H1 (cell line): ENCODE measurements around the gene GTPBP6. TPM values are rescaled to one million over a fixed set of nuclear protein-coding genes. Genes with fewer than 3 reads are reported as not detected.

Experiments
- CEBPB ChIP-seq: IDR thresholded peaks from 2 replicates; pipeline ENCODE4 v1.6.1; 2012; ENCODE audit warnings: low read depth, low read length
- GABPA ChIP-seq: IDR thresholded peaks from 2 replicates; pipeline ENCODE4 v1.6.1; 2011; ENCODE audit warnings: mild to moderate bottlenecking, low read length, moderate library complexity, borderline replicate concordance; ENCODE audit not compliant: insufficient read depth
- NANOG ChIP-seq: IDR thresholded peaks from 2 replicates; pipeline ENCODE4 v1.6.1; 2011; ENCODE audit warnings: low read length, low read depth, mild to moderate bottlenecking, inconsistent platforms; ENCODE audit not compliant: insufficient read depth, poor library complexity, severe bottlenecking
- PHF8 ChIP-seq: fragments of 200-600 bp; sonication (generic); conservative IDR thresholded peaks from 2 replicates; pipeline ENCODE4 v1.7.1; 2012; ENCODE audit warnings: low read depth, mild to moderate bottlenecking, inconsistent platforms, low read length, moderate library complexity
- SUZ12 ChIP-seq: fragments of 200-600 bp; sonication (generic); IDR thresholded peaks from 2 replicates; pipeline ENCODE4 v1.6.1; 2012; ENCODE audit warnings: mild to moderate bottlenecking, inconsistent platforms, low read length, moderate library complexity, mixed read lengths
- polyA plus RNA-seq, 7 experiments: library from polyadenylated mRNA; depleted of rRNA in 3 of 7; stranded (reverse) in 5 of 7; unstranded in 2 of 7; fragments of >200 nt in 5 of 7; fragments of 200-250 nt in 2 of 7; gene quantifications; 1 replicate in 5 of 7; 2 replicates in 1 of 7; 4 replicates in 1 of 7; pipeline versions ENCODE4 v1.2.1 to v1.2.3, GENCODE V29; 2011 to 2013; ENCODE audit warnings: missing spikeins in 2 of 7, mixed read lengths in 2 of 7
- total RNA-seq: library from RNA; stranded (reverse); fragmentation: NEBNext Ultra II Directional; extraction: Animal tissue kit (Norgen Biotek cat#: 25700); gene quantifications from 2 replicates; pipeline ENCODE4 v1.2.1, GENCODE V29; 2021
- TF ChIP-seq, protein P1 (sequence below): IDR thresholded peaks from 2 replicates; pipeline ENCODE4 v1.6.1; 2012; ENCODE audit warnings: low read length, inconsistent platforms
- TF ChIP-seq, protein P2 (sequence below): IDR thresholded peaks from 2 replicates; pipeline ENCODE4 v1.6.1; 2012; ENCODE audit warnings: inconsistent platforms

GTPBP6 gene
- total and polyA plus RNA-seq, 2 of the 8 experiments (the other 6 are each of a cell fraction or from before 2014, with no cell fraction given), result 33.9 to 57.1 TPM

DNA sequence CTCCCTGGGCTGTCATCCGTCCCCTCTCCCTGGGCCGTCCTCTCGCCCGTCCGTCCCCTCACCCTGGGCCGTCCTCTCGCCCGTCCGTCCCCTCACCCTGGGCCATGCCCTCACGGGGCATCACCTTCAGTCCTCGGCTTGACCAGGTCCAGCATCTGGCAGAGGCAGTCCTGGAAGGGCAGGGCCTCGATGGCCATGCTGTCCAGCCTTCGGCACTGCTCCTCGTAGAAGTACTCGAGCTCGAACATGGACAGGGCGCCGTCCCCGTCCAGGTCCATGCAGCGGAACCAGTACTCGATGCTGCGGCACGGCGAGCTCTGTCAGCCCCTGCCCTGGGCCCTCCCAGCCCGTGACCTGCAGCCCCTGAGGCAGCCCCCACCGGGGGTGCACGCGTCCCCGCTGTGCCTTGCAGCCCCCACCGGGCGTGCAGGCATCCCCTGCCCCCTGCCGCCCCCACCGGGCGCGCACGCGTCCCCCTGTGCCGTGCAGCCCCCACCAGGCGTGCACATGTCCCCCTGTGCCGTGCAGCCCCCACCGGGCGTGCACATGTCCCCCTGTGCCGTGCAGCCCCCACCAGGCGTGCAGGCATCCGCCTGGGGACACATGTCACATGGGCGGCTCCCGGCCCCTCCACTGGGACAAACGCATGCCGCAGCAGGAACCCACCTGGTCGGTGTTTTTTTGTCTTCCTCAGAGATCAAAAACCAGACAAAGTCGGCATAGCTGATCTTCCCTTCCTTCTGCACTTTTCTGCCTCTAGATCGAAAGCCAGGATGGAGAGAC lies 22.2 kb upstream of the GTPBP6 start (continued):
- TF ChIP-seq GABPA (no peak), PHF8 (no peak), CEBPB (no peak), NANOG (no peak), SUZ12 (no peak)
- TF ChIP-seq, protein P1, sequence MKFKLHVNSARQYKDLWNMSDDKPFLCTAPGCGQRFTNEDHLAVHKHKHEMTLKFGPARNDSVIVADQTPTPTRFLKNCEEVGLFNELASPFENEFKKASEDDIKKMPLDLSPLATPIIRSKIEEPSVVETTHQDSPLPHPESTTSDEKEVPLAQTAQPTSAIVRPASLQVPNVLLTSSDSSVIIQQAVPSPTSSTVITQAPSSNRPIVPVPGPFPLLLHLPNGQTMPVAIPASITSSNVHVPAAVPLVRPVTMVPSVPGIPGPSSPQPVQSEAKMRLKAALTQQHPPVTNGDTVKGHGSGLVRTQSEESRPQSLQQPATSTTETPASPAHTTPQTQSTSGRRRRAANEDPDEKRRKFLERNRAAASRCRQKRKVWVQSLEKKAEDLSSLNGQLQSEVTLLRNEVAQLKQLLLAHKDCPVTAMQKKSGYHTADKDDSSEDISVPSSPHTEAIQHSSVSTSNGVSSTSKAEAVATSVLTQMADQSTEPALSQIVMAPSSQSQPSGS, result no peak
- TF ChIP-seq, protein P2, sequence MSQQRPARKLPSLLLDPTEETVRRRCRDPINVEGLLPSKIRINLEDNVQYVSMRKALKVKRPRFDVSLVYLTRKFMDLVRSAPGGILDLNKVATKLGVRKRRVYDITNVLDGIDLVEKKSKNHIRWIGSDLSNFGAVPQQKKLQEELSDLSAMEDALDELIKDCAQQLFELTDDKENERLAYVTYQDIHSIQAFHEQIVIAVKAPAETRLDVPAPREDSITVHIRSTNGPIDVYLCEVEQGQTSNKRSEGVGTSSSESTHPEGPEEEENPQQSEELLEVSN, result no peak
